Liver (tissue), 9 donors: Measurements from ENCODE around the gene SIRT4. TPM values are rescaled to one million over a fixed set of nuclear protein-coding genes. Genes with fewer than 3 reads are reported as not detected.

Experiments
- DNase-seq: peaks from one replicate; pipeline ENCODE4 v3.0.0-alpha.2; 2017; ENCODE audit warnings: low spot score
- H3K27ac ChIP-seq, 2 donors: one replicate each; pipeline ENCODE4 v1.7.0; 2013; ENCODE audit warnings: inconsistent platforms in 2 of 2, low read length in 2 of 2, control low read depth in 1 of 2, low read depth in 1 of 2, mild to moderate bottlenecking in 1 of 2
- H3K27me3 ChIP-seq, 4 donors: one replicate each; pipeline versions ENCODE4 v1.6.1 to v1.7.0; 2013; ENCODE audit warnings: low read length in 3 of 4, inconsistent platforms in 1 of 4, mild to moderate bottlenecking in 1 of 4, moderate library complexity in 1 of 4; ENCODE audit not compliant: control insufficient read depth in 4 of 4, insufficient read depth in 4 of 4
- H3K36me3 ChIP-seq, 4 donors: one replicate each; pipeline versions ENCODE4 v1.6.1 to v1.7.0; 2013; ENCODE audit warnings: low read length in 3 of 4, mild to moderate bottlenecking in 3 of 4, low read depth in 1 of 4, moderate library complexity in 1 of 4; ENCODE audit not compliant: control insufficient read depth in 4 of 4, insufficient read depth in 3 of 4
- H3K4me1 ChIP-seq, 4 donors: one replicate each; pipeline versions ENCODE4 v1.6.1 to v1.7.0; 2013; ENCODE audit warnings: low read length in 3 of 4, mild to moderate bottlenecking in 3 of 4, moderate library complexity in 1 of 4; ENCODE audit not compliant: control insufficient read depth in 4 of 4, insufficient read depth in 4 of 4
- H3K4me3 ChIP-seq, 3 donors: one replicate each; pipeline versions ENCODE4 v1.6.1 to v1.7.0; 2013; ENCODE audit warnings: low read length in 3 of 3, control low read depth in 1 of 3, low read depth in 1 of 3, mild to moderate bottlenecking in 1 of 3
- H3K9ac ChIP-seq, 2 donors: one replicate each; pipeline ENCODE4 v1.7.0; 2013; ENCODE audit warnings: low read length in 2 of 2, mild to moderate bottlenecking in 2 of 2, moderate library complexity in 2 of 2, control low read depth in 1 of 2, low read depth in 1 of 2
- H3K9me3 ChIP-seq, 4 donors: one replicate each; pipeline versions ENCODE4 v1.6.1 to v1.7.0; 2013; ENCODE audit warnings: low read length in 3 of 4; ENCODE audit not compliant: control insufficient read depth in 4 of 4
- EGR1 ChIP-seq, 2 donors: IDR thresholded peaks; 2 replicates each; pipeline ENCODE4 v1.6.1; 2016 to 2018; ENCODE audit warnings: antibody characterized with exemption in 2 of 2, low read depth in 2 of 2
- FOXA1 ChIP-seq: IDR thresholded peaks from 2 replicates; pipeline ENCODE4 v1.6.1; 2016; ENCODE audit warnings: antibody characterized with exemption
- FOXA2 ChIP-seq: IDR thresholded peaks from 2 replicates; pipeline ENCODE4 v1.6.1; 2016; ENCODE audit warnings: antibody characterized with exemption
- GABPA ChIP-seq, 2 donors: IDR thresholded peaks in 1 of 2; conservative IDR thresholded peaks in 1 of 2; 2 replicates each; pipeline ENCODE4 v1.6.1; 2016; ENCODE audit warnings: antibody characterized with exemption in 2 of 2, mild to moderate bottlenecking in 1 of 2, moderate library complexity in 1 of 2
- HNF4G ChIP-seq: IDR thresholded peaks from 2 replicates; pipeline ENCODE4 v1.6.1; 2016; ENCODE audit warnings: antibody characterized with exemption
- JUND ChIP-seq, 2 donors: IDR thresholded peaks; 2 replicates each; pipeline ENCODE4 v1.6.1; 2016; ENCODE audit warnings: antibody characterized with exemption in 2 of 2
- NR2F2 ChIP-seq: IDR thresholded peaks from 2 replicates; pipeline ENCODE4 v1.6.1; 2016; ENCODE audit warnings: antibody characterized with exemption
- RAD21 ChIP-seq, 2 donors: IDR thresholded peaks; 2 replicates each; pipeline ENCODE4 v1.6.1; 2016; ENCODE audit warnings: antibody characterized with exemption in 2 of 2, mild to moderate bottlenecking in 2 of 2
- REST ChIP-seq: IDR thresholded peaks from 2 replicates; pipeline ENCODE4 v1.6.1; 2016; ENCODE audit warnings: antibody characterized with exemption, mild to moderate bottlenecking
- RXRA ChIP-seq, 2 donors: IDR thresholded peaks; 2 replicates each; pipeline ENCODE4 v1.6.1; 2017 to 2018; ENCODE audit warnings: antibody characterized with exemption in 2 of 2, mild to moderate bottlenecking in 1 of 2
- SP1 ChIP-seq: IDR thresholded peaks from 2 replicates; pipeline ENCODE4 v1.6.1; 2018; ENCODE audit warnings: antibody characterized with exemption, mild to moderate bottlenecking
- TAF1 ChIP-seq: conservative IDR thresholded peaks from 2 replicates; pipeline ENCODE4 v1.6.1; 2016; ENCODE audit warnings: antibody characterized with exemption, mild to moderate bottlenecking
- YY1 ChIP-seq: IDR thresholded peaks from 2 replicates; pipeline ENCODE4 v1.6.1; 2016; ENCODE audit warnings: antibody characterized with exemption, mild to moderate bottlenecking
- ZBTB33 ChIP-seq: IDR thresholded peaks from 2 replicates; pipeline ENCODE4 v1.6.1; 2016; ENCODE audit warnings: antibody characterized with exemption
- WGBS: extraction: QIAGEN DNeasy Blood & Tissue Kit; methylation state at CpG from one replicate; pipeline ENCODE4 v1.1.7; 2013; 5-methylcytosine and 5-hydroxymethylcytosine counted together
- polyA plus RNA-seq, 2 donors: library from polyadenylated mRNA; stranded (reverse) in 1 of 2; unstranded in 1 of 2; fragments of 200-250 nt in 1 of 2; fragments of >200 nt in 1 of 2; fragmentation: Nextera tagmentation in 1 of 2; extraction: Ambion mirVana in 1 of 2; gene quantifications; one replicate each; pipeline versions ENCODE4 v1.2.1 to v1.2.3, GENCODE V29; 2013 to 2015
- total RNA-seq, 2 donors: library from RNA; depleted of rRNA; stranded (reverse); fragments of >200 nt; gene quantifications; one replicate each; pipeline ENCODE4 v1.2.3, GENCODE V29; 2014
- TF ChIP-seq, protein P1 (sequence below): IDR thresholded peaks from 2 replicates; pipeline ENCODE4 v1.6.1; 2016; ENCODE audit warnings: antibody characterized with exemption
- TF ChIP-seq, protein P2 (sequence below): IDR thresholded peaks from 2 replicates; pipeline ENCODE4 v1.6.1; 2016; ENCODE audit warnings: antibody characterized with exemption
- TF ChIP-seq, protein P3 (sequence below): fragments of 150-350 bp; IDR thresholded peaks from 2 replicates; pipeline ENCODE4 v1.5.1; 2017; ENCODE audit warnings: improper control_type of control experiment, low read depth, low read length; ENCODE audit not compliant: missing input control
- donor health status: healthy.
- donor health status: healthy.
- donor health status: healthy.
- donor health status: healthy.
- donor health status: healthy.

The SIRT4 gene
- total and polyA plus RNA-seq, 4 donors: 1.6 to 4.2 (median 1.9) TPM

GRCh38 chr12:120343039-120343537 lies 41.0 kb downstream of the SIRT4 start:
- WGBS: 83% methylated on average over 10 of the region's 10 CpGs
- no peaks in the 10 kb centered on the region for H3K27me3 ChIP-seq
- H3K27ac ChIP-seq: no peak overlapping the region
- no peak overlapping the region for H3K4me3 ChIP-seq
- TF ChIP-seq FOXA2 (no peak), EGR1 (IDR thresholded peaks at IDR 0.05; ENCODE audit: low read depth in 2 of 2) (no peak), RXRA (IDR thresholded peaks at IDR 0.05) (no peak), SP1 (no peak), YY1 (no peak), NR2F2 (no peak), REST (no peak), TAF1 (no peak), ZBTB33 (no peak), HNF4G (no peak), GABPA (IDR thresholded peaks at IDR 0.05 in 1 of 2, conservative IDR thresholded peaks at IDR 0.05 in 1 of 2) (no peak), FOXA1 (no peak), RAD21 (IDR thresholded peaks at IDR 0.05) (no peak)
- TF ChIP-seq, protein P1, sequence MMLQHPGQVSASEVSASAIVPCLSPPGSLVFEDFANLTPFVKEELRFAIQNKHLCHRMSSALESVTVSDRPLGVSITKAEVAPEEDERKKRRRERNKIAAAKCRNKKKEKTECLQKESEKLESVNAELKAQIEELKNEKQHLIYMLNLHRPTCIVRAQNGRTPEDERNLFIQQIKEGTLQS: no peak
- TF ChIP-seq, protein P2, sequence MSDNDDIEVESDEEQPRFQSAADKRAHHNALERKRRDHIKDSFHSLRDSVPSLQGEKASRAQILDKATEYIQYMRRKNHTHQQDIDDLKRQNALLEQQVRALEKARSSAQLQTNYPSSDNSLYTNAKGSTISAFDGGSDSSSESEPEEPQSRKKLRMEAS: no peak
- TF ChIP-seq, protein P3, sequence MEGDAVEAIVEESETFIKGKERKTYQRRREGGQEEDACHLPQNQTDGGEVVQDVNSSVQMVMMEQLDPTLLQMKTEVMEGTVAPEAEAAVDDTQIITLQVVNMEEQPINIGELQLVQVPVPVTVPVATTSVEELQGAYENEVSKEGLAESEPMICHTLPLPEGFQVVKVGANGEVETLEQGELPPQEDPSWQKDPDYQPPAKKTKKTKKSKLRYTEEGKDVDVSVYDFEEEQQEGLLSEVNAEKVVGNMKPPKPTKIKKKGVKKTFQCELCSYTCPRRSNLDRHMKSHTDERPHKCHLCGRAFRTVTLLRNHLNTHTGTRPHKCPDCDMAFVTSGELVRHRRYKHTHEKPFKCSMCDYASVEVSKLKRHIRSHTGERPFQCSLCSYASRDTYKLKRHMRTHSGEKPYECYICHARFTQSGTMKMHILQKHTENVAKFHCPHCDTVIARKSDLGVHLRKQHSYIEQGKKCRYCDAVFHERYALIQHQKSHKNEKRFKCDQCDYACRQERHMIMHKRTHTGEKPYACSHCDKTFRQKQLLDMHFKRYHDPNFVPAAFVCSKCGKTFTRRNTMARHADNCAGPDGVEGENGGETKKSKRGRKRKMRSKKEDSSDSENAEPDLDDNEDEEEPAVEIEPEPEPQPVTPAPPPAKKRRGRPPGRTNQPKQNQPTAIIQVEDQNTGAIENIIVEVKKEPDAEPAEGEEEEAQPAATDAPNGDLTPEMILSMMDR: no peak
- peaks cover 0 to 16% (median 11%) of the 10 kb centered on the region in 4 donors for H3K4me1 ChIP-seq
- H3K9ac ChIP-seq: no peak overlapping the region
- H3K9me3 ChIP-seq: no peaks in the 10 kb centered on the region
- no peak for DNase-seq
- no peaks in the 10 kb centered on the region for H3K36me3 ChIP-seq

GRCh38 chr12:120343692-120344091 lies 41.6 kb downstream of the SIRT4 start:
- no peak for DNase-seq
- no peaks in the 10 kb centered on the region for H3K27me3 ChIP-seq
- H3K9me3 ChIP-seq: no peaks in the 10 kb centered on the region
- H3K36me3 ChIP-seq: no peaks in the 10 kb centered on the region
- no peak overlapping the region for H3K9ac ChIP-seq
- TF ChIP-seq FOXA2 (no peak), RAD21 (IDR thresholded peaks at IDR 0.05) (no peak), YY1 (no peak), RXRA (IDR thresholded peaks at IDR 0.05) (no peak), TAF1 (no peak), HNF4G (no peak), EGR1 (IDR thresholded peaks at IDR 0.05; ENCODE audit: low read depth in 2 of 2) (no peak), REST (no peak), JUND (IDR thresholded peaks at IDR 0.05) (no peak), NR2F2 (no peak), FOXA1 (no peak)
- TF ChIP-seq, protein P3: no peak
- TF ChIP-seq, protein P2: no peak
- H3K4me1 ChIP-seq: peaks cover 0 to 16% (median 11%) of the 10 kb centered on the region in 4 donors
- no peak overlapping the region for H3K4me3 ChIP-seq
- 83% methylated on average over 8 of the region's 8 CpGs for WGBS
- no peak overlapping the region for H3K27ac ChIP-seq
